Transverse colon (tissue), 4 donors: ENCODE results near the gene NAAA. TPM values are rescaled to one million over a fixed set of nuclear protein-coding genes. Genes with fewer than 3 reads are reported as not detected.
"Not testable (repeated sequence)": the region's sequence is repeated elsewhere in the genome, so short reads cannot be mapped to it uniquely, and the experiment has no call there.

Experiments used
- DNase-seq: peaks from one replicate; pipeline ENCODE4 v3.0.0-alpha.2; 2019
- H3K27ac ChIP-seq, 4 donors: fragments of 200-600 bp; sonication (generic); 2 replicates each; pipeline ENCODE4 v1.5.1; 2016 to 2018; ENCODE audit warnings: inconsistent platforms in 4 of 4
- H3K27me3 ChIP-seq: fragments of 200-600 bp; sonication (generic); 2 replicates; pipeline ENCODE4 v1.5.1; 2017; ENCODE audit warnings: inconsistent platforms
- H3K36me3 ChIP-seq, 4 donors: fragments of 200-600 bp; sonication (generic); 2 replicates each; pipeline ENCODE4 v1.5.1; 2017 to 2019; ENCODE audit warnings: inconsistent platforms in 4 of 4
- H3K4me1 ChIP-seq, 4 donors: fragments of 200-600 bp; sonication (generic); 2 replicates each; pipeline ENCODE4 v1.5.1; 2017 to 2020; ENCODE audit warnings: inconsistent platforms in 4 of 4
- H3K4me3 ChIP-seq, 4 donors: fragments of 200-600 bp; sonication (generic); 1 replicate in 1 of 4; 2 replicates in 3 of 4; pipeline versions ENCODE4 v1.5.1 to v1.6.1; 2017 to 2019; ENCODE audit warnings: inconsistent platforms in 4 of 4
- H3K9me3 ChIP-seq, 2 donors: fragments of 200-600 bp; sonication (generic); 2 replicates each; pipeline ENCODE4 v1.5.1; 2017 to 2019; ENCODE audit warnings: inconsistent platforms in 2 of 2
- CTCF ChIP-seq, 5 experiments: fragments of 200-600 bp in 3 of 5; fragments of 450-650 bp in 2 of 5; sonication (generic) in 3 of 5; IDR thresholded peaks; 1 replicate in 2 of 5; 2 replicates in 3 of 5; pipeline ENCODE4 v1.5.1; 2016 to 2017; ENCODE audit warnings: antibody characterized with exemption in 5 of 5, inconsistent platforms in 3 of 5, mild to moderate bottlenecking in 2 of 5, moderate library complexity in 1 of 5
- EP300 ChIP-seq: sonication (generic); formaldehyde crosslinking; IDR thresholded peaks from one replicate; pipeline ENCODE4 v1.6.1; 2017; ENCODE audit warnings: antibody characterized with exemption, low read depth
- POLR2A ChIP-seq: fragments of 450-650 bp; IDR thresholded peaks from one replicate; pipeline ENCODE4 v1.6.1; 2016; ENCODE audit warnings: antibody characterized with exemption, mild to moderate bottlenecking, moderate library complexity
- POLR2AphosphoS5 ChIP-seq, 3 donors: sonication (generic); formaldehyde crosslinking; IDR thresholded peaks; one replicate each; pipeline ENCODE4 v1.6.1; 2016; ENCODE audit warnings: antibody characterized with exemption in 3 of 3
- WGBS, 2 donors: methylation state at CpG; one replicate each; pipeline ENCODE4 v1.1.5; 2018; ENCODE audit warnings: low coverage in 1 of 2; 5-methylcytosine and 5-hydroxymethylcytosine counted together
- in situ Hi-C, 4 donors: fragments of 200-750 bp; cut with MboI; loops; one replicate each; pipeline versions ENCODE4 v1.15.0 to v1.15.1; 2017; ENCODE audit warnings: low sequenced_read_pairs in 3 of 4, low pct_ligation_motif_present in 1 of 4, low pct_unique_long_range_greater_than_20kb in 1 of 4
- intact Hi-C: fragments of 100-400 bp; cut with DNase I; formaldehyde crosslinking; loops from one replicate; pipeline ENCODE4 v1.15.1; 2023; ENCODE audit warnings: low total_unique reads
- total RNA-seq, 4 donors: library from RNA; depleted of rRNA; stranded (reverse); fragments of >200 nt; gene quantifications; one replicate each; pipeline ENCODE4 v1.1.0, GENCODE V29; 2016

The NAAA gene
- total RNA-seq, 4 donors from 2014 or later, result 219 to 603 (median 461) TPM

DNA sequence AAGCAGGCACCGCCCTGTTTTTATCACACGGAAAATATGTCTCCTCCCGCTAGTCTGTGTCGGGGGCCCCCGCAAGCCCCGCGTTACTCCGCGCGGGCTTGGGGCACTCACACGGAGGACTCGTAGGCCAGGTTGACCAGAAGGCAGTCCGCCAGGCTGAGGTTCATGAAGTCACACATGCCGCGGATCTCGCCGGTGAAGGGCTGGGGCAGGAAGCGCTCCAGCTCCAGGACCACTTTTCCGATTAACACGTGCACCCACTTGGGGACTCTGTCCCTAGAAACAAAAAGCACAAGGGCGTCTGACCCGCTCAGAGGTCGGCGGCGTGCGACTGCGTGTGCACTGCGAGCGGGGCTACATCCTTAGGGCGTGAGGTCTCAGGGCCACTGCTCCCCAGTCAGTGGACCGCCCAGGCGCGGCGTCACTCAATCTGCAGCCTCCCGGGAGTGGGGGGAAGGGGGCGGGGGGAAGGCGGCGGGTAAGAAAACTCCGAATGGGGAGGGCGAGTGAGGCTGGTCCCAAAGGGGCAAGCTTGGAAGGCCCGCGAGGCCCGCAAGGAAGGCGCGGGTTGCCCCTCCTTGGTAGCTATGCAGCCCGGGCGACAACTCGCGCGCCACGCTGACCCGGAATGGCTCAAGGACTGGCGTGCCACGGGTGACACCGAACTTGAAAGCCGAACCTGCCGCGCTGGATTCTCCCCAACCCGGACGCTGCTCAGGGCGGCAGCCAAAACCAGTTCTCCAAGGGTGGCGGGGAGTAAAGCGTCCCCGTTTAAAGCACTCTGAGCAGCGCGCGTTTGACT, 722 bp downstream of the NAAA start:
- peak overlapping the region; percentile 59 to 88 (median 71) for H3K4me3 ChIP-seq
- H3K9me3 ChIP-seq, result no peaks in the 10 kb centered on the region
- H3K36me3 ChIP-seq, result peaks cover 0 to 16% (median 1%) of the 10 kb centered on the region in 4 donors
- H3K4me1 ChIP-seq, result peaks cover 5 to 17% (median 9%) of the 10 kb centered on the region in 4 donors
- DNase-seq, result peak; percentile 85
- WGBS, 2 donors, result 1% methylated on average over 46 of the region's 67 CpGs; no CpG with 5 or more reads in 1 of the 2 donors
- in situ Hi-C loops (no loop called here), intact Hi-C loops (no loop called here)
- H3K27ac ChIP-seq, result peak overlapping the region; percentile 85 to 92 (median 90)
- H3K27me3 ChIP-seq, result no peaks in the 10 kb centered on the region
- TF ChIP-seq CTCF (IDR thresholded peaks at IDR 0.05), result no peak
- peak; percentile 53 for TF ChIP-seq POLR2A
- no peak for TF ChIP-seq EP300
- TF ChIP-seq POLR2AphosphoS5 (IDR thresholded peaks at IDR 0.05), result peak; percentile 28 to 71 (median 64)

DNA sequence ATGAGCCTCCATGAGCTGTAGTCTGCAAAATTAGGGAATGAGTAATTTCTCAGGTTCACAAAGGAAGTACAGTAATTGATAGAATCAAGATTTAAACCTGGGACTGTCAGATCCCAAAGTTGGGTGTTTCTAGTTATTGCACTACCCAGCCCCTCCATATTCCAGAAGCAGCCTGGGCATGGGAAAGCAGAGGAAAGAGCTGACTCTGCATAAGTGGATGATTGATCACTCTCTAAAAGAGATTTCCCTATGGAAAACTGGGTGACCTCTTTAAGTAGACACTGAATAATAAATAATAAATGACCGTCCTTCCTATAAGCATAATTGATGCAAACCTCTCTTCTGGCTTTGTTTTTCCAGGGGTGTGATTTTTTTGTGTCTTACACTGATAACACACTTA, 5.2 kb downstream of the NAAA start:
- intact Hi-C loops (no loop called here), in situ Hi-C loops (no loop called here)
- 86 to 89% methylated on average over 1 of the region's 1 CpG for WGBS, 2 donors
- peaks cover 0 to 25% (median 12%) of the 10 kb centered on the region in 4 donors for H3K36me3 ChIP-seq
- peaks cover 5 to 12% (median 8%) of the 10 kb centered on the region in 4 donors for H3K4me1 ChIP-seq
- DNase-seq, result no peak
- no peaks in the 10 kb centered on the region for H3K27me3 ChIP-seq
- no peak for TF ChIP-seq POLR2A
- no peak for TF ChIP-seq CTCF (IDR thresholded peaks at IDR 0.05)
- TF ChIP-seq POLR2AphosphoS5 (IDR thresholded peaks at IDR 0.05), result no peak
- no peak for TF ChIP-seq EP300
- H3K4me3 ChIP-seq, result no peak overlapping the region
- no peak overlapping the region for H3K27ac ChIP-seq
- H3K9me3 ChIP-seq, result no peaks in the 10 kb centered on the region

DNA sequence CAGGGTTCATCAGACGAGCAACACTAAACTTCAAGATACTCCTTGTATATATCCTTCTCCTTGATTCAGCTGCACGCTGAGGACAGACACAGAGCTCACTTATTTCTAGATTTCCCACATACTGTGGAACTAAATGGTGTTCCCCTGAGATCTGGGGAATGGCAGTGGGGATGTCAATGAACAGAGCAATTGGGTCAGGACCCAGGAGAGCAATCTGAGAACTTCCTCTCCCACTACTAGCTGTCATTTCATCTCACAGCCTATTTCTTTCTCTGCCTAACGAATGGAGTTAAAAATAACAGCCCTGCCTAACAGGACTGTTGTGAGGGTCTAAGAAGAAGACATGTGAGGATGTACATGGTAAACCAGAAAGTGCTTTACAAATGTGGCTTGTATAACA, 10.7 kb downstream of the NAAA start:
- in situ Hi-C loops (no loop called here), intact Hi-C loops (no loop called here)
- 93 to 100% methylated on average over 3 of the region's 3 CpGs for WGBS, 2 donors

DNA sequence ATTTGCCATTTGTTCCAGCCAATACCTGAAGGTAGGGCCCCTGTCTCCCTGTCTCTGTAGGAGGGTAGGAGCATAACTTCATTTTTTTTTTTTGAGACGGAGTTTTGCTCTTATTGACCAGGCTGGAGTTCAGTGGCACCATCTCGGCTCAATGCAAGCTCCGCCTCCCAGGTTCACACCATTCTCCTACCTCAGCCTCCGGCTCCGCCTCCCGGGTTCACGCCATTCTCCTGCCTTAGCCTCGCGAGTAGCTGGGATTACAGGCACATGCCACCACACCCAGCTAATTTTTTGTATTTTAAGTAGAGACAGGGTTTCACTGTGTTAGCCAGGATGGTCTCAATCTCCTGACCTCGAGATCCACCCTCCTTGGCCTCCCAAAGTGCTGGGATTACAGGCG, 15.9 kb downstream of the NAAA start:
- WGBS, 2 donors, result 94 to 98% methylated on average over 8 to 11 of the region's 11 CpGs
- H3K9me3 ChIP-seq, intact Hi-C loops, H3K27ac ChIP-seq, H3K27me3 ChIP-seq, DNase-seq, in situ Hi-C loops, H3K4me3 ChIP-seq: not testable (repeated sequence)
- Histone ChIP-seq H3K4me1 (peaks cover 4 to 33% (median 19%) of the 10 kb centered on the region in 4 donors), H3K36me3 (peaks cover 0 to 18% (median 1%) of the 10 kb centered on the region in 4 donors)

More for the DNA sequence above, 10.7 kb downstream of the NAAA start:
- TF ChIP-seq CTCF (IDR thresholded peaks at IDR 0.05) (no peak), EP300 (no peak), POLR2A (no peak), POLR2AphosphoS5 (IDR thresholded peaks at IDR 0.05) (no peak)
- H3K27me3 ChIP-seq, result no peaks in the 10 kb centered on the region
- no peak overlapping the region for H3K4me3 ChIP-seq
- H3K9me3 ChIP-seq, result no peaks in the 10 kb centered on the region
- peaks cover 0 to 29% (median 13%) of the 10 kb centered on the region in 4 donors for H3K36me3 ChIP-seq
- no peaks in the 10 kb centered on the region for H3K4me1 ChIP-seq
- no peak overlapping the region for H3K27ac ChIP-seq
- DNase-seq, result no peak
